LNCAP (cell line): ENCODE results near the gene MAML2.

Source experiments
- TF ChIP-seq, protein P1 (sequence below): fragments of 450-650 bp; IDR thresholded peaks from 2 replicates; pipeline ENCODE4 v1.5.1; 2017; ENCODE audit warnings: mild to moderate bottlenecking

Gene MAML2

DNA sequence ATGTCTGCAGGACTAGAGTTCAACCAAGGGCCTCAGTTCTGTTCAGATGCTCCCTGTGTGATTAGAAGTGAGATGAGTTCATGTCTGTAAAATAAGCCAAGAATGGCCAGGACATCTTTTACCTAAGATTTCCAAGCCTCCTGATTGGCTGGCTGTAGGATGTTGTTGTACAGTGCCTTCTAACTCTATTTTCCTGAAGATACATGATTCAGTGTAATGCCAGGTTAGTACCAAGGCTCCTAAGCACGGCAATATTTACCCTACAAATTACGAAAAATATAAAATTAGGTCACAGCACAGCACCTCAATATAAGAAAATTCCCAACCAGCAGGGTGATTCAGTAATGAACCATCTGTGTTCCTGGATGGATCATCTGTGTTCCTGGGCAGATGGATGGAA, 279.1 kb downstream of the MAML2 start:
- TF ChIP-seq, protein P1, sequence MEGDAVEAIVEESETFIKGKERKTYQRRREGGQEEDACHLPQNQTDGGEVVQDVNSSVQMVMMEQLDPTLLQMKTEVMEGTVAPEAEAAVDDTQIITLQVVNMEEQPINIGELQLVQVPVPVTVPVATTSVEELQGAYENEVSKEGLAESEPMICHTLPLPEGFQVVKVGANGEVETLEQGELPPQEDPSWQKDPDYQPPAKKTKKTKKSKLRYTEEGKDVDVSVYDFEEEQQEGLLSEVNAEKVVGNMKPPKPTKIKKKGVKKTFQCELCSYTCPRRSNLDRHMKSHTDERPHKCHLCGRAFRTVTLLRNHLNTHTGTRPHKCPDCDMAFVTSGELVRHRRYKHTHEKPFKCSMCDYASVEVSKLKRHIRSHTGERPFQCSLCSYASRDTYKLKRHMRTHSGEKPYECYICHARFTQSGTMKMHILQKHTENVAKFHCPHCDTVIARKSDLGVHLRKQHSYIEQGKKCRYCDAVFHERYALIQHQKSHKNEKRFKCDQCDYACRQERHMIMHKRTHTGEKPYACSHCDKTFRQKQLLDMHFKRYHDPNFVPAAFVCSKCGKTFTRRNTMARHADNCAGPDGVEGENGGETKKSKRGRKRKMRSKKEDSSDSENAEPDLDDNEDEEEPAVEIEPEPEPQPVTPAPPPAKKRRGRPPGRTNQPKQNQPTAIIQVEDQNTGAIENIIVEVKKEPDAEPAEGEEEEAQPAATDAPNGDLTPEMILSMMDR, result no peak

DNA sequence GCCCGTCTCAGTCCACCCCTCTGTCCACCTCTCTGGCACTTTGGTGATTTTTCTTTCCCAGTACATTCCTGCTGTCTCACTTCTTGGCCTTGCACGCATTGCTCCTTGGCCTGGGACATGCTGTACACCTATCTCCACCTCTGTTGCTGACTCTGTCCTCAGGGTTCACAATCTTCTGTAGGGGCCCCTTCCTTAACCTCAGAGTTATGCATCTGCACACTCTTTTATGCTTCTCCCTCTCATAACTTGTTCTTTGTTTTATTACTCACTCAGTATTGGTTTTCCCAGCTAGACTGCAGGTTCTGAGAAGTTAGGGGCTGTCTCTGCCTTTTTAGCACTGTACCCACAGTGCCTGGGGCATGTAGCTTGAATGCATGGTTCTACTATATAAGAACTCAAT, 279.9 kb downstream of the MAML2 start:
- TF ChIP-seq, protein P1, result no peak

DNA sequence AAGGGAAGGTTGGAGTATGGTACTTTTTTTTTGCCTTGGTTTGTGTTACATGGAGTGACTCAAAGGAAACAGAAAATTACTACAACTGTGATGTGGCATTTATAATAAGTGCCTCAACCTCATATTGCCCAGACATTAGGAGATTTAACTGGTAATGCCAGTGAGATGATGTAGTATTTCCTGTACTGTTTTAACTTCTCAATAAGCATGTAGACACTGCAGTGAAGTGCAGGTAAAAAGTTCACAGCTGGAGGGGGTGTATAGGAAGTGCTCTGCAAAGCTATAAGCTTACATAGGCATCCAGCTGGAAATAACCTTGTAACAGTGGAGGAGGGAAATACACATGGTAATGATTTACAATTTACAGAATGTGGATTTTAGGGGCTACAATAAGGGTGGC, 280.9 kb downstream of the MAML2 start:
- TF ChIP-seq, protein P1, result no peak

DNA sequence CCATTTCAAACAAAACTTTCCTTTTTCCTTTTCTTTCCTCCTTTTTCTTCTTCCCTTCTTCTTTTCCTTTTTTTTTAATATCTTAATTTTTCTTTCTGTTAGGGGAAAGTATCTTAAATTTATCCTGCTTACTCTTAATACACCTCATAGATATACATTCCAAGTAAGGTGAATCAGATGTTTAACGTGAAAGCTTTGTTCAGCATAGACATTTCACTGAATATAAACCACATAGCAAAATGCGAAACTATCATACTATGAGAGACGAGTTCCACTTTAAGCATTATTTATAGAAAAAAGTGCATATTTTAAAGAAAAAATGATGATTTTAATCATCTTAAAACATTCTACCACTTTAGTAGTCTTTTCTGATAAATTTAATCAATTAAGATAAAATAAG, 281.3 kb downstream of the MAML2 start:
- TF ChIP-seq, protein P1, result no peak

DNA sequence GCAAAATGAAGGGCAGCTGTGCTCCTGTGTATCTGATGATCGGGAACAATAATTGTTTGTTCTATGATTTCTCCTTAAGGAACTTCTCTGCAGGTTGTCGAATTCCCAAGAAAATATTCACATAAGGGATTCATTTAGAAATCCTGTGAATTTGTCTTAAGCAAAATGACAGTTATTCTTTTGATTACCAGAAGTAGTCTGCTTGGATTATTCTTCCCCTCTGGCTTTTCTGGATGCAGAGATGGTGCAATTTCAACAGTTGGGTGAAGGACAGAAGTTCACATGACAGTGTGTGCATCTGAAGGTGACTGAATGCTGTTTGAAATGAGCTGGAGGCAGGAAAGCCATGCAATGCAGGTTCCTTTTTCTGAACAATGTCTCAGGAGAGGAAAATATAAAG, 281.9 kb downstream of the MAML2 start:
- TF ChIP-seq, protein P1, result no peak

DNA sequence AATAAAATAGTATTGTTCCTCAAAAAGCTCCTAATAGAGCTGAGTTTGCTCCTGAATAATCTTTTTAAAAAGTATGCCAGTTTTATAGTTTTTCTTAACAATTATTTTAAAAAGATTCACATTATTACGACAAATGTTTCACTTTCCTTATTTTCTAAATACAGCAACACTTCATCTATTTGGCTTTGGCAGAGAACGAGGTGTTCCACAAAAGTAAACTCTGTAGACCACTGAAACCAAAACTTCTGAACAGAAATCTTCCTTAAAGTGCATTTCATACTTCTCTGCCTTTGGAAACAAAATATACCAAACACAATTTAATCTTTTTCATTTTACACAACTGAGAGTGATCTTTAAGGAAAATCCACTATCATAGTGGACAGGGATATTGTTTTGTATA, 285.5 kb downstream of the MAML2 start:
- TF ChIP-seq, protein P1, result no peak

DNA sequence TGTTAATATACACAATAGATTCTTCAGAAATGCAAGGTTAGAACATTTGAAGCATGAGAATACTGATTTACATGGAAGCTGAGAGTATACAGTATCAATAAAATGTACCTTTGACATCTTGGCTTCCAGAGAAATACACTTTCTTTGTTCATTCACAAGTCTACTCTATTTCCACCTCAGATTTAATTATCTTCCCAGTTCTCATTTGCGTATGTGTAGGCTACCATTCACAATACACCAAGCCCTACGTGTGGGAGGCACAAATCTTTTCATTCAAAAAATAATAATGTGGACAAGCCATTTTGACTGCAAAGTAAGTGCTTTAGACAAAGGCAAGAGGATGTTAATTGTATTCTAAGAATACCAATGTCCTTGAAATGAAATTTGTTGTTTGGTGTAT, 286.4 kb downstream of the MAML2 start:
- TF ChIP-seq, protein P1, result no peak

DNA sequence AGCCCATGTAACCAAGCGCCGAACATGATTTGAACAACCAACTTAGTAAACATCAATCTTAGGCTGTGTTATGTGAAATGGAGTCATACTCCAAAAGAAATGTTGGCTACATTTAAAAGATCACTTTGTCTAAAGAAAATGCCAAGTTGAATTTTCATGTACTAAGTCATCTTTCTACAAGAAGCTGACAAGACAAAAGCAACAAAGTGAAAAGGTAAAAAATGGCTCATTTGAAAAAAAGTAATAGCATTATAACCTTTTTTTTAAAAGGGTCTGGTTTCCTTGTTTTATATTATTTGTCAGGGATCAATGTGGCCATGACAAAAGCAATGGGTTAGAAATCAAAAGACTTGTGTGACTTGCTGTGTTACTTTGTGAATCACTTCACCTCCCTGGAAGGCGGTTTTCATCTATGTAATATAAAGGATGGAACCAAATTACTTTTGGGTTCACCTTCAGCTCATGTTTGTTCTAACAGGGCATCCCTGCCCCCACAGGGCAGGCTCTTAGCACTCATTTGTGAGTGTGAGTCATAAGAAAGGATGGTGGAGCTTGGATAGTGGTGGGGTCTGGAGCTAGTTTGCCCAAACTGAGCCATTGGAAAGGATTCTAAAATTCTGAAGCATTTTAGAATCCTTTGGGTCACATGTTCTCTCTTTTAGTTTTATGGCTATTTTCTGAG, 287.1 kb downstream of the MAML2 start:
- TF ChIP-seq, protein P1, result no peak
